ENCODE results near the gene DDX10.

DDX10 gene

DNA sequence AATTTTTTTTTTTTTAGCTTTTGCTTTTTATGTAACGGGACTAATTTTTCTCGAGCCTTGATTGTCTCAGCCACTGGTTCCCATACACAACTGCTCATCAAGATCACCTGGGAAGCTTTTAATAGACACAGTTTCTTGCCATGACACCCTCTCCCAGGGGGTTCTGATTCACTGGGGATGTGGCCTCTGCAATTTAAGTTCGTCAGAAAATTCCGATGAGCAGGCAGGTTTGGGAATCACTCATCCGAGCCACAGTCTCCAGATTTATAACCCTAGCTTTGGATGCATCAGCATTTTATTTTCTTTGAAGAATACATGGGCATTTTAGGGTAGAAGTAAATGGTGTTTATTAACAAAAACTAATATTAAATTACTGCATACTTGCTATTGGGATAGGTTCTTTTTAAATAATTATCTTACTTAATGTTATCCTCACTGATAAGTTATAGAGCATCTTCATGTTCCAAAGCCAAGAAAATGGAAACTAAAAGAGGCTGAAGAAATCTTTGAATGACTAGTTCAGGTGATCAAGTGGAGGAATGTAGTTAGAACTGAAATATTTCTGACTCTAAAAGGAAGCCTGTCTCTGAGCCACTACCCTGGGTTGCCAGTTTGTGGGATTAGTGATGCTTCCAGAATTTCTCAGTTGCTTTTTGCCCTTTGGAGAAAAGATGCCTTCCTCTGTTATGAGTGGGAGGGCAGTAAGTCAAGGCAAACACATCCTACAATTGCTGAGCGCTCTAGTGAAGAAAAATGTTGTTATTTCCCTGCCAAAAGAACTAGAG is 319.0 kb downstream of the DDX10 start:
- Histone ChIP-seq H3K36me3 (ENCODE audit: insufficient read depth) (no peaks in the 10 kb centered on the region), H3K4me1 (ENCODE audit: low read depth, poor library complexity, severe bottlenecking) (no peaks in the 10 kb centered on the region), H3K4me3 (IDR thresholded peaks at IDR 0.05; ENCODE audit: insufficient read depth, low read depth, low read length) (no peak overlapping the region), H2AFZ (ENCODE audit: low read depth) (no peak overlapping the region), H3K27ac (no peak overlapping the region), H3K79me2 (ENCODE audit: insufficient read depth, low read depth) (no peaks in the 10 kb centered on the region), H4K20me1 (ENCODE audit: insufficient read depth) (no peaks in the 10 kb centered on the region), H3K9ac (no peak overlapping the region), H3K27me3 (ENCODE audit: insufficient read depth, low read depth) (no peaks in the 10 kb centered on the region), H3K4me2 (no peak overlapping the region)
- TF ChIP-seq, protein P1, sequence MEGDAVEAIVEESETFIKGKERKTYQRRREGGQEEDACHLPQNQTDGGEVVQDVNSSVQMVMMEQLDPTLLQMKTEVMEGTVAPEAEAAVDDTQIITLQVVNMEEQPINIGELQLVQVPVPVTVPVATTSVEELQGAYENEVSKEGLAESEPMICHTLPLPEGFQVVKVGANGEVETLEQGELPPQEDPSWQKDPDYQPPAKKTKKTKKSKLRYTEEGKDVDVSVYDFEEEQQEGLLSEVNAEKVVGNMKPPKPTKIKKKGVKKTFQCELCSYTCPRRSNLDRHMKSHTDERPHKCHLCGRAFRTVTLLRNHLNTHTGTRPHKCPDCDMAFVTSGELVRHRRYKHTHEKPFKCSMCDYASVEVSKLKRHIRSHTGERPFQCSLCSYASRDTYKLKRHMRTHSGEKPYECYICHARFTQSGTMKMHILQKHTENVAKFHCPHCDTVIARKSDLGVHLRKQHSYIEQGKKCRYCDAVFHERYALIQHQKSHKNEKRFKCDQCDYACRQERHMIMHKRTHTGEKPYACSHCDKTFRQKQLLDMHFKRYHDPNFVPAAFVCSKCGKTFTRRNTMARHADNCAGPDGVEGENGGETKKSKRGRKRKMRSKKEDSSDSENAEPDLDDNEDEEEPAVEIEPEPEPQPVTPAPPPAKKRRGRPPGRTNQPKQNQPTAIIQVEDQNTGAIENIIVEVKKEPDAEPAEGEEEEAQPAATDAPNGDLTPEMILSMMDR (conservative IDR thresholded peaks at IDR 0.05; ENCODE audit: low read depth, low read length), result no peak

DNA sequence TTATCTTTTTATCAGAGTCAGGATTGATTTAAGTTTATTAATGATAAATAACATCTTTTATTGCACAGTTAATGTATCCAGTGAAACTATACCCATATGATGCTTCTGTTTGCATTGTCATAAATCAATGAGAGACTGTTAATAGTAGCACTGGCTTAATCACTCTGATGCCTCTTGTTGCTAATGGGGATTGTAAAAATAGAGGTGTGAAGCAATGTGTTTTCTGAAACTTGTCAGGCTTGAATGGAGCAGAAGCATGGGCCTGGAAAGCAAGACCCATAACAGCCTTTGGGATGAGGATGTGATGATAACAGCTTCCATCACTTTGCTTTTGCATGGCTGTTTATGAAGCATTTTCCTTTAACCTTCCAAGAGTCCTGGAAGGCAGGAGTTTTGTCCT is 319.7 kb downstream of the DDX10 start:
- Histone ChIP-seq H3K4me3 (IDR thresholded peaks at IDR 0.05; ENCODE audit: insufficient read depth, low read depth, low read length) (no peak overlapping the region), H3K9ac (no peak overlapping the region), H2AFZ (ENCODE audit: low read depth) (no peak overlapping the region), H3K4me1 (ENCODE audit: low read depth, poor library complexity, severe bottlenecking) (no peaks in the 10 kb centered on the region), H3K27me3 (ENCODE audit: insufficient read depth, low read depth) (no peaks in the 10 kb centered on the region), H3K4me2 (no peak overlapping the region), H4K20me1 (ENCODE audit: insufficient read depth) (no peaks in the 10 kb centered on the region), H3K36me3 (ENCODE audit: insufficient read depth) (no peaks in the 10 kb centered on the region), H3K27ac (no peak overlapping the region), H3K79me2 (ENCODE audit: insufficient read depth, low read depth) (no peaks in the 10 kb centered on the region)
- TF ChIP-seq, protein P1 (conservative IDR thresholded peaks at IDR 0.05; ENCODE audit: low read depth, low read length), result no peak

DNA sequence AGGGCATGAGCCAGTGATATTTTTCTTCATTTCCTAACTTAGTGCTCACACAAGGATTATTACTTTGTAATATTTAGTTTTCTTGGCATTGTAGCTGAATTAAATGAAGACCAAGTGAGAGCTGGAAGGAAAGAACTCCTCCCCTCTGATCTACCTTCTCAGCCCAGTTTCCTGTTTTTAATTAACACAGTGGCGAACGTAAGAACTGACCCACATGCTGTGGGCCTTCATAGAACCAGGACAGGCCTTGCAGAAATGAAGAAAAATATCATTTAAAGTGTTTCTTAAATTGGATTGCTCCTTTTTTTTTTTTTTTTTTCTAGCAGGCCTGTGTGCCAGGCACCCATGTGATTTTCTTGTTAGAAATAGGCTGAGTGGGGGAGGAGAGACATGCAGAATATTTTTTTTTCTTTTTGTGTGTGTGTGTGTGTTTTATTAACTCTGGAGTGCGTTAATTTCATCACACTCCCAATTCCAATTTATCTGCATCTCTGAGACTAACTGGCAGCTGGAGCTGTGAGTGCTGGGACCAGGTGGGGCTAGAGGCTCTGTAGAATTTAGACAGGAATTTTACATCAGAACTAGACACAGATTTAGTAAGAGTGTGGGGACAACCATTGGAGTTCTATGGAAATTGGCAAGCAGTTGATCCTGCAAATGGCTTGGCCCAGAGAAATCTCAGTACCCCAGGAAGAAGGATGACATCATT is 320.5 kb downstream of the DDX10 start:
- TF ChIP-seq, protein P1 (conservative IDR thresholded peaks at IDR 0.05; ENCODE audit: low read depth, low read length), result no peak
- Histone ChIP-seq H3K4me2 (no peak overlapping the region), H3K36me3 (ENCODE audit: insufficient read depth) (no peaks in the 10 kb centered on the region), H3K79me2 (ENCODE audit: insufficient read depth, low read depth) (no peaks in the 10 kb centered on the region), H3K27ac (no peak overlapping the region), H4K20me1 (ENCODE audit: insufficient read depth) (no peaks in the 10 kb centered on the region), H3K9ac (no peak overlapping the region), H3K27me3 (ENCODE audit: insufficient read depth, low read depth) (no peaks in the 10 kb centered on the region), H3K4me1 (ENCODE audit: low read depth, poor library complexity, severe bottlenecking) (no peaks in the 10 kb centered on the region), H3K4me3 (IDR thresholded peaks at IDR 0.05; ENCODE audit: insufficient read depth, low read depth, low read length) (no peak overlapping the region), H2AFZ (ENCODE audit: low read depth) (no peak overlapping the region)

DNA sequence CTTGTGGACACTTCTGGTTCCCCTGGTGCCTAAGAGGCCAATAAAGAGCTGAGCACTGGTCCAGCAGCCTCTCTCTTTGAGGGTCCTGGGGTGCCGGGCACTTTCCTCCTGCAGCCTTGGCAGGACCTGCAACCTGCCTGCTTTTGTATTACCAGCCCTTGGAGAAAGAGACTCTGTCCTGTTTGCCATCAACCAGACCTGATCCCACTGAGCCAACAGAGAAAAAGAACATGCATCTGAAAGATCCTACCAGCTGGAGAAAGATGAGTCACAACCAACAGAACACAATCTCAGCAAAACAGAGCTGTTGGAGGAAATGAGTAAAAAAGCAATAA is 321.0 kb downstream of the DDX10 start:
- Histone ChIP-seq H3K4me3 (IDR thresholded peaks at IDR 0.05; ENCODE audit: insufficient read depth, low read depth, low read length) (no peak overlapping the region), H3K4me1 (ENCODE audit: low read depth, poor library complexity, severe bottlenecking) (no peaks in the 10 kb centered on the region), H3K27me3 (ENCODE audit: insufficient read depth, low read depth) (no peaks in the 10 kb centered on the region), H3K4me2 (no peak overlapping the region), H3K79me2 (ENCODE audit: insufficient read depth, low read depth) (no peaks in the 10 kb centered on the region), H3K36me3 (ENCODE audit: insufficient read depth) (no peaks in the 10 kb centered on the region), H2AFZ (ENCODE audit: low read depth) (no peak overlapping the region), H4K20me1 (ENCODE audit: insufficient read depth) (no peaks in the 10 kb centered on the region), H3K27ac (no peak overlapping the region), H3K9ac (no peak overlapping the region)
- TF ChIP-seq, protein P1 (conservative IDR thresholded peaks at IDR 0.05; ENCODE audit: low read depth, low read length), result no peak
